Kidney (tissue), 14 donors: Measurements from ENCODE around the gene MARCHF7. TPM values are rescaled to one million over a fixed set of nuclear protein-coding genes. Genes with fewer than 3 reads are reported as not detected.

Experiments used
- DNase-seq, 5 donors: peaks; one replicate each; pipeline ENCODE4 v3.0.0-alpha.2; 2013 to 2020
- FAIRE-seq: peaks from 2 replicates; lab custom pipeline; 2012; peaks lifted over from hg19 to GRCh38; lab: Jason Lieb, UNC
- H3K27ac ChIP-seq, 2 donors: one replicate each; pipeline ENCODE4 v1.7.0; 2013; ENCODE audit warnings: low read depth in 2 of 2, low read length in 2 of 2, inconsistent platforms in 1 of 2
- H3K27me3 ChIP-seq: one replicate; pipeline ENCODE4 v1.7.1; 2013; ENCODE audit warnings: low read length, inconsistent platforms; ENCODE audit not compliant: control insufficient read depth, insufficient read depth
- H3K36me3 ChIP-seq, 3 donors: one replicate each; pipeline versions ENCODE4 v1.7.0 to v1.7.1; 2013; ENCODE audit warnings: low read length in 3 of 3, control low read depth in 1 of 3, inconsistent platforms in 1 of 3; ENCODE audit not compliant: insufficient read depth in 3 of 3, control insufficient read depth in 2 of 3
- H3K4me1 ChIP-seq, 3 donors: one replicate each; pipeline versions ENCODE4 v1.7.0 to v1.7.1; 2013; ENCODE audit warnings: low read length in 3 of 3, inconsistent platforms in 1 of 3, low read depth in 1 of 3; ENCODE audit not compliant: control insufficient read depth in 2 of 3, insufficient read depth in 2 of 3
- H3K4me3 ChIP-seq, 3 donors: one replicate each; pipeline versions ENCODE4 v1.7.0 to v1.8.1; 2013; ENCODE audit warnings: low read length in 3 of 3, control low read depth in 1 of 3, inconsistent platforms in 1 of 3
- H3K9ac ChIP-seq, 3 donors: one replicate each; pipeline versions ENCODE4 v1.7.0 to v1.7.1; 2013; ENCODE audit warnings: low read length in 3 of 3, control low read depth in 1 of 3, inconsistent platforms in 1 of 3
- H3K9me3 ChIP-seq, 3 donors: one replicate each; pipeline versions ENCODE4 v1.7.0 to v1.7.1; 2013; ENCODE audit warnings: low read length in 3 of 3, control low read depth in 1 of 3, inconsistent platforms in 1 of 3; ENCODE audit not compliant: control insufficient read depth in 2 of 3, insufficient read depth in 1 of 3
- intact Hi-C: fragments of 100-400 bp; cut with DNase I; formaldehyde crosslinking; loops from one replicate; pipeline ENCODE4 v1.11.1; 2022
- polyA plus RNA-seq: library from polyadenylated mRNA; stranded (reverse); fragments of 350-450 nt; fragmentation: Illumina TruSeq; extraction: RNeasy Lipid Tissue Mini Kit (QIAGEN cat#74804); gene quantifications from one replicate; pipeline ENCODE4 v1.2.3, GENCODE V29; 2014; ENCODE audit warnings: low read depth, low replicate concordance; ENCODE audit not compliant: insufficient read depth
- total RNA-seq: library from RNA; stranded (reverse); fragmentation: NEBNext Ultra II Directional; extraction: Animal tissue kit (Norgen Biotek cat#: 25700); gene quantifications from one replicate; pipeline ENCODE4 v1.2.1, GENCODE V29; 2021
- TF ChIP-seq, protein P1 (sequence below): IDR thresholded peaks from 3 replicates; pipeline ENCODE4 v1.5.1; 2012; ENCODE audit warnings: mild to moderate bottlenecking, moderate library complexity, borderline replicate concordance; ENCODE audit not compliant: insufficient read depth; ENCODE audit errors: extremely low read depth
- donor health status: control.
- donor health status: control.
- donor health status: control.
- donor health status: control.
- donor health status: control.
- donor health status: DM: yes; HTN: yes; CAD: no.
- donor health status: Normal renal cell carcinoma (clear cell type).

MARCHF7 gene
- total and polyA plus RNA-seq, 2 donors from 2014 or later: 24.8 to 79.0 TPM

- DNase-seq (no peak), FAIRE-seq (no peak)
- H3K36me3 ChIP-seq: peaks cover 16 to 20% (median 18%) of the 10 kb centered on the region in 3 donors
- H3K9ac ChIP-seq: no peak overlapping the region
- H3K9me3 ChIP-seq: no peaks in the 10 kb centered on the region
- no peak overlapping the region for H3K27ac ChIP-seq
- TF ChIP-seq, protein P1, sequence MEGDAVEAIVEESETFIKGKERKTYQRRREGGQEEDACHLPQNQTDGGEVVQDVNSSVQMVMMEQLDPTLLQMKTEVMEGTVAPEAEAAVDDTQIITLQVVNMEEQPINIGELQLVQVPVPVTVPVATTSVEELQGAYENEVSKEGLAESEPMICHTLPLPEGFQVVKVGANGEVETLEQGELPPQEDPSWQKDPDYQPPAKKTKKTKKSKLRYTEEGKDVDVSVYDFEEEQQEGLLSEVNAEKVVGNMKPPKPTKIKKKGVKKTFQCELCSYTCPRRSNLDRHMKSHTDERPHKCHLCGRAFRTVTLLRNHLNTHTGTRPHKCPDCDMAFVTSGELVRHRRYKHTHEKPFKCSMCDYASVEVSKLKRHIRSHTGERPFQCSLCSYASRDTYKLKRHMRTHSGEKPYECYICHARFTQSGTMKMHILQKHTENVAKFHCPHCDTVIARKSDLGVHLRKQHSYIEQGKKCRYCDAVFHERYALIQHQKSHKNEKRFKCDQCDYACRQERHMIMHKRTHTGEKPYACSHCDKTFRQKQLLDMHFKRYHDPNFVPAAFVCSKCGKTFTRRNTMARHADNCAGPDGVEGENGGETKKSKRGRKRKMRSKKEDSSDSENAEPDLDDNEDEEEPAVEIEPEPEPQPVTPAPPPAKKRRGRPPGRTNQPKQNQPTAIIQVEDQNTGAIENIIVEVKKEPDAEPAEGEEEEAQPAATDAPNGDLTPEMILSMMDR: no peak
- H3K27me3 ChIP-seq: no peaks in the 10 kb centered on the region
- intact Hi-C loops: no loop called here
- H3K4me3 ChIP-seq: no peak overlapping the region
- H3K4me1 ChIP-seq: no peaks in the 10 kb centered on the region
These were observed 38.6 kb downstream of the MARCHF7 start for GRCh38 chr2:159750873-159751272.

DNA sequence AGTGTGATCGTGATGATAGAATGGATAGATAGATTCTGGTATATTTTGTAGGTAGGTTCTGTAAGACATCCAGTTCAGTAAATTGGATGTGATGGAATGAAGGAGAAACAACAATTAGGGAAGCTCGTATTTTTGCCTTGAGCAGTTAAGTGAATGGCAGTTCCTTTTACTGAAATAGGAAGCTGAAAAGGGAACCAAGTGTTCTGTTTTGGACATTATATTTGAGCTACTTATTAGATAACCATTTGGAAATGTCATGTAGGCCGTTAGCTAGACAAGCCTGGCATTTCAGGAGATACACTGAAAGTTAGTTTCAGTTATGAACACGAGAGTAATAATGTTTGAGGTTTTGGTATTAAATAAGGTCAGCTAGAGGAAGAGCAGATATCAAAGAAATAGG lies 41.5 kb downstream of the MARCHF7 start:
- H3K4me1 ChIP-seq: no peaks in the 10 kb centered on the region
- no peaks in the 10 kb centered on the region for H3K9me3 ChIP-seq
- DNase-seq (no peak), FAIRE-seq (no peak)
- TF ChIP-seq, protein P1: no peak
- H3K4me3 ChIP-seq: no peak overlapping the region
- no peak overlapping the region for H3K27ac ChIP-seq
- H3K27me3 ChIP-seq: no peaks in the 10 kb centered on the region
- H3K9ac ChIP-seq: no peak overlapping the region
- peaks cover 6 to 11% (median 10%) of the 10 kb centered on the region in 3 donors for H3K36me3 ChIP-seq
- intact Hi-C loops: no loop called here

- intact Hi-C loops: no loop called here
- H3K36me3 ChIP-seq: peaks cover 6 to 15% (median 10%) of the 10 kb centered on the region in 3 donors
These were observed 42.7 kb downstream of the MARCHF7 start for GRCh38 chr2:159755014-159755413.

More at GRCh38 chr2:159755014-159755413, 42.7 kb downstream of the MARCHF7 start:
- TF ChIP-seq, protein P1: no peak
- Histone ChIP-seq H3K9ac (no peak overlapping the region), H3K27me3 (no peaks in the 10 kb centered on the region), H3K27ac (no peak overlapping the region), H3K4me1 (no peaks in the 10 kb centered on the region), H3K4me3 (no peak overlapping the region), H3K9me3 (no peaks in the 10 kb centered on the region)
- DNase-seq (no peak), FAIRE-seq (no peak)
